Glomerular visceral epithelial cell (primary cell): Measurements from ENCODE around the gene LCA5.
"Not testable (repeated sequence)": the region's sequence is repeated elsewhere in the genome, so short reads cannot be mapped to it uniquely, and the experiment has no call there.

Source experiments
- DNase-seq: peaks from one replicate; pipeline ENCODE4 v3.0.0-alpha.2; 2016; ENCODE audit errors: extremely low spot score

LCA5 gene

DNA sequence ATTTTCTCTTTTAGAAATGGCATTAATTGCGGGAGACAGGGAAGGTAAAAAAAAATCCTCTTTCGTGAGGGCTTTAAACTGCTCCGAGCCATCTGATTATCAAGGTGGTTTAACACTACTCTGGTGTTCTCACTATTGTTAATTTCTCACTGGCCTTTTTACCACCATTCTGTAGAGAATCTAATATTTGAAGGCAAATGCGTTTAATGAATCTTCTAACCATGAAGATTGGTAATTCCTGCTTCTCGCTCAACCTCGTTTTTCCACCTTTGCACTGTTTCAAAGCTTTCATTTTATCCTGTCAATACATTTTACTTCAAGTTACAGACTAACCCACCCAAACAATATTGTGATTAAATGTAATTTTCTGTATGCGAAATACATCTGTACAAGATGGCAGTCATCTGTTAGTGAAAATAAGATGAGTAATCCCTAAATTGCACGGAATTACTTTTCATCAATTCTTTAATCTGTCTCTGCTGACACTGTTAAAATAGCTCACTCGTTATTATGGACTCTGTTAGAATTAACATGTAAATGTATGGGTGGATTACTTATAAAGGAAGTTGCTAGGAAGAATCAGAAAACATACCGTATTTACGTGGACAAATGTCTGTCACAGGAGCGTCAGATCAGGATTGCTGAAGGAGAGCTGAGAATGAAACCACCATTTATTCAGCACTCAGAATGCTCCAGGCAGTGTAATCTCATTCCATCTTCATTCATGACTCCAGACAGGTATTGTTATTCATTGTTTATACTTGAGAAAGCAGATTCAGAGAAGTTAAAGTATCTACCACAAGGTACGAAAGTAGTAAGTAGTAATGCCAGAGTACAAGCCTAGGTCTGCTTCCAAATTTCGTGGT, 1.1 kb upstream of the LCA5 start:
- peak; percentile 13 for DNase-seq

DNA sequence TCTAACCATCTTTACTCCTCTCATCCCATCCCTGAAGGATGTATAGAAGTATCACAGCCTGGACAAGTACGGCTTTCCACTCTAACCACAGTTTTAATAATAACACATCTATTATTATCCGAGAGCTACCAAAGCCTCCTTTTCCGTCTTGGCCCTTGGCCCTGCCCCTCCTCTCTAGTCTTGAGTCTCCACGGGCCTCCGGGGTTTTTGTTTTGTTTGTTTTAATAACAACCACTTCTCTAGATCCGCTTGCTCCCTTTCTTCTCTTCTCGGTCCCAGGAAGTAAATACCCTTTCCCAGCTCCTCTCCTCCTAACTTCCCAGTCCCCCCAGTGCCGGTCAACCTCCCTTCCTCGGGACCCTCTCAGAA, 661 bp downstream of the LCA5 start:
- no peak for DNase-seq

- DNase-seq, result not testable (repeated sequence)
Measured at GRCh38 chr6:79529567-79529966, 7.7 kb downstream of the LCA5 start.

GRCh38 chr6:79526897-79527296, 10.3 kb downstream of the LCA5 start:
- no peak for DNase-seq

GRCh38 chr6:79525272-79526100, 11.7 kb downstream of the LCA5 start:
- DNase-seq, result peak; percentile 64

- DNase-seq, result no peak
Measured at GRCh38 chr6:79524065-79524464, 13.2 kb downstream of the LCA5 start.

GRCh38 chr6:79522609-79523008, 14.6 kb downstream of the LCA5 start:
- no peak for DNase-seq

DNA sequence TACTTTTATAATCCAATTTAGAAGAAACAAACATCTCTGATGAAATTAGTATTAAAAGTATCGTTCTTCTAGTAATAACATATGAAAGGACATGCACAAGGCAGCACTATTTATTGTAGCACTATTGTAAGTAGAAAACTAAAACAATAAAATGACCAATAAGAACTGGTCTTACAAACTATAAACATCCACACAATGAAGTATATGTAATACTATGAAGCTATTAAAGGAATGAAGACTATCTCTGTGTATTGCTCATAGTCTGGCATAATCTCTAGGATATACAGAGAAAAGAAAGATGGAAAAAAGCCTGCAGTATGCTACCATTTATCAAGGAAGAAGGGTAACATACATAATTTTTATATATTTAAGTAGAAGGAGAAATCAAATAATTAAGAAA, 16.7 kb downstream of the LCA5 start:
- no peak for DNase-seq

DNA sequence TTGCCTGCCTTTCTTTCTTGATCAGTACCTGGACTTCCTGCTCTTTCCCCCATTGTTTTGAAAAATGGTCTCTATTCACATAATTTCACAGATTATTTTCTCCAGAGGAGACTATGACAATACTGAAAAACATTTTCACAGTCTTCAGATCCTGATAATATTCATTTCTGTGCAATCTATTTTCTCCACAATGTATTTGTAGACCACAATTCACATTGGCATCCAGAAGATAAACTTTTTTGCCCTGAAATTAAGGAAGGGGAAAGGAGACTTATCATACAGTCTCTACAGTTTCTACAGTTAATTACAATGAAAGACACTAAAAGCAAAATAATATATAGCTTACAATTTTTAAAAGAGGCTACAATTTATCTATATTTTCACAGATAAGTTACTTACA, 18.4 kb downstream of the LCA5 start:
- DNase-seq, result no peak

GRCh38 chr6:79515436-79515835, 21.8 kb downstream of the LCA5 start:
- no peak for DNase-seq

- DNase-seq, result no peak
Measured at GRCh38 chr6:79513111-79513510, 24.1 kb downstream of the LCA5 start.

- no peak for DNase-seq
Measured at GRCh38 chr6:79512014-79512413, 25.2 kb downstream of the LCA5 start.

GRCh38 chr6:79510707-79511106, 26.5 kb downstream of the LCA5 start:
- no peak for DNase-seq

GRCh38 chr6:79506251-79506650, 31.0 kb downstream of the LCA5 start:
- no peak for DNase-seq

- no peak for DNase-seq
Measured at GRCh38 chr6:79504372-79504771, 32.9 kb downstream of the LCA5 start.

- DNase-seq, result no peak
Measured at GRCh38 chr6:79498842-79499241, 38.4 kb downstream of the LCA5 start.

DNA sequence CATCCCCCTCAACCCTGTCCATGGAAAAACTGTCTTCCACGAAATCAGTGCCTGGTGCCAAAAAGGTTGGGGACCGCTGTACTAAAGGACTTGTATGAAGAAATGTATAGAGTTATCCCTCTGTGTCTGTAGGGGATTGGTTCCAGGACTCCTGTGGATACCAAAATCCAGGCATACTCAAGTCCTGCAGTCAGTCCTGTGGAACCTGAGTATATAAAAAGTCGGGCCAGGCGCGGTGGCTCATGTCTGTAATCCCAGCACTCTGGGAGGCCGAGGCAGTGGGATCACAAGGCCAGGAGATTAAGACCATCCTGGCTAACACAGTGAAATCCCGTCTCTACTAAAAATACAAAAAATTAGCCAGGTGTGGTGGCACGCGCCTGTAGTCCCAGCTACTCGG, 42.0 kb downstream of the LCA5 start:
- no peak for DNase-seq

GRCh38 chr6:79494841-79495240, 42.4 kb downstream of the LCA5 start:
- DNase-seq, result no peak

DNA sequence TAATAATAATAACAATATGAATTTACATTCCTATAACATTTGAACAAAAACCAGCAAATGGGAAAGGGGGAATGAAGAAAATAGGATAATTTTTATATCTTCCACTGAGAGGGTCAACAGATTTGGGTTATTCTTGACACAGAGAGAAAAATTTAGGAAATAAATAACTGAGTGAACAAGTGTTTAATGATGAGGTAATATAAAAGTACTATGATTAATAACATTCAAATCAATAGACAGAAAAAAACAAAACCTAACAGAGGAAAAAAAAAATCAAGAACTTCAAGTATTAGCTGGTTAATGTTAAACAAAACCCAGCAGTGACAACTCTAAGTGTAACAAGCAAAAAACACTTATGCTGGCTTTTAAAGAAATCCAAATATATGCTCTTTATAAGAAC, 66.5 kb downstream of the LCA5 start:
- no peak for DNase-seq

- DNase-seq, result no peak
Measured at GRCh38 chr6:79469376-79470246, 67.6 kb downstream of the LCA5 start.

- DNase-seq, result no peak
Measured at GRCh38 chr6:79468587-79468986, 68.6 kb downstream of the LCA5 start.

DNA sequence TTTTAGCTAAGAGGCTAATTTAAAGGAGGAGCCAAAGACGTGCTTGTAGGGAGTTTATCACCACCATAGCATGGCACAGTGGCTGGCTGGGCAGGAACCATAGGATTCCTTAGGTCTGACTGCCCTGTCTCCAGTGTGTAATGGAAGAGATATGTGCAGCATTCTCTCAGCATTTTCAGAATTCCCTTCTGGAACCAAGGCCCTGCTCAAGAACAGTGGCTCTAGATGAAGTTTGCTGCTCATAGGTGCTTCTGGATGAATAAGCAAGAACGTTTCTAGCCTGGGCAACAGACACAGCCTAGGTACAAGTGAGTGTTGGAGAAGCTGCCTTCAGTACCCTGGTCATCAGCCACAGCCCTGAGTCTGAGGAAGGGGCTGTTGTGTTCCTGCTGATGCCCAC, 69.1 kb downstream of the LCA5 start:
- DNase-seq, result peak; percentile 7
